Measurements from ENCODE around the gene GLP2R.
"Not testable (repeated sequence)": the region's sequence is repeated elsewhere in the genome, so short reads cannot be mapped to it uniquely, and the experiment has no call there.

GLP2R gene, protein sequence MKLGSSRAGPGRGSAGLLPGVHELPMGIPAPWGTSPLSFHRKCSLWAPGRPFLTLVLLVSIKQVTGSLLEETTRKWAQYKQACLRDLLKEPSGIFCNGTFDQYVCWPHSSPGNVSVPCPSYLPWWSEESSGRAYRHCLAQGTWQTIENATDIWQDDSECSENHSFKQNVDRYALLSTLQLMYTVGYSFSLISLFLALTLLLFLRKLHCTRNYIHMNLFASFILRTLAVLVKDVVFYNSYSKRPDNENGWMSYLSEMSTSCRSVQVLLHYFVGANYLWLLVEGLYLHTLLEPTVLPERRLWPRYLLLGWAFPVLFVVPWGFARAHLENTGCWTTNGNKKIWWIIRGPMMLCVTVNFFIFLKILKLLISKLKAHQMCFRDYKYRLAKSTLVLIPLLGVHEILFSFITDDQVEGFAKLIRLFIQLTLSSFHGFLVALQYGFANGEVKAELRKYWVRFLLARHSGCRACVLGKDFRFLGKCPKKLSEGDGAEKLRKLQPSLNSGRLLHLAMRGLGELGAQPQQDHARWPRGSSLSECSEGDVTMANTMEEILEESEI

DNA sequence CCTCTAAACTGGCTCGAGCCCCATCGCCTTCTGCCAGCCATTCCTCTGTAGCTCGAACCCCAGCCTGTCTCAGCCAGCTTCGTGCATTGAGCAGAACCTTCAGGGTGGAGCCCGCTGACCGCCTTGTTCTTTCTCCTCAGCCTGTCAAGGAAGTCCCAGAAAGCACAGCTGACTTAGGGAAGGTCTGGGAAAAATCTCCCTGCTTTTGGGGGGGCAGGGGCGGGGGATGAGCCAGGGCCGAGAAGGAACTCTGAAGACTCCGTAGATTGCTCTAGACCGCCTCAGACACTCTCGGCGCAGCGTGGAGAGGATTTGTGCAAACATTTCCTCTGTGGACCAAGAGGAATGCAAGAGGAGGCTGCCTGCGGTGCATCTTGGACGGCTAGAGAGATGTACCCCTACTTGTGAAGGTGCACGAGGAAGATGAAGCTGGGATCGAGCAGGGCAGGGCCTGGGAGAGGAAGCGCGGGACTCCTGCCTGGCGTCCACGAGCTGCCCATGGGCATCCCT is at the start of gene GLP2R:
GLP2R (plus strand) TSS at position 284 of the 510 bp plus-strand sequence; CDS start at position 424, 140 bp downstream.
- Mint-ChIP-seq H3K4me3 (no peak within 1 kb of the TSS), H3K27me3 (peaks cover 9% of the 10 kb centered on the region), H3K36me3 (no peaks in the 10 kb centered on the region), H3K4me1 (ENCODE audit: low read depth) (no peaks in the 10 kb centered on the region), H3K27ac (no peak within 1 kb of the TSS), H3K9me3 (ENCODE audit: low read depth) (no peaks in the 10 kb centered on the region)

GRCh38 chr17:9776911-9777310 is 48.8 kb upstream of the GLP2R start:
- Mint-ChIP-seq H3K9me3 (ENCODE audit: low read depth) (no peaks in the 10 kb centered on the region), H3K4me3 (no peak overlapping the region), H3K36me3 (no peaks in the 10 kb centered on the region), H3K27ac (no peak overlapping the region), H3K27me3 (peaks cover 6% of the 10 kb centered on the region), H3K4me1 (ENCODE audit: low read depth) (no peaks in the 10 kb centered on the region)

DNA sequence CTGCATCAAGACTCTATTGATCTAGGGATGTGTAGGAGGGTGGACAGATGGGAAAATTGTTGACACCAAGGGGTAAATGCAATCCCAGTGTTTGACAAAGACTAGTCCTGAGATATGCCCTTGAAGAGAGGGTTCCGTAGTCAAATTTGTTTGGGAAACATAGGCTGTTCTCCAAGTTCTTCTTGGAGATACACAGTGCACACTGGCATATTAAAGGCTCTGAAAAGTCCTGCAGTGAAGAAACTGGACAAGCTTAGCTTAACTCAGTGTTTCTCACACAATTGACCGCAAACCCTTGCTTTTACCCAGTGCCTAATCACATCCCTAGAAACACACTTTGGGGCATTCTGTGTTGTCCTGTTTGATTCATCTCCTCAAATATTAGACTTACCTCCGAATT is 45.2 kb upstream of the GLP2R start:
- H3K4me1 Mint-ChIP-seq (ENCODE audit: low read depth) = no peaks in the 10 kb centered on the region
- peaks cover 13% of the 10 kb centered on the region for H3K27me3 Mint-ChIP-seq
- H3K27ac Mint-ChIP-seq = no peak overlapping the region
- H3K4me3 Mint-ChIP-seq = no peak overlapping the region
- H3K9me3 Mint-ChIP-seq (ENCODE audit: low read depth) = no peaks in the 10 kb centered on the region
- H3K36me3 Mint-ChIP-seq = no peaks in the 10 kb centered on the region

- Mint-ChIP-seq H3K36me3 (no peaks in the 10 kb centered on the region), H3K27ac (no peak overlapping the region), H3K4me1 (ENCODE audit: low read depth) (no peaks in the 10 kb centered on the region), H3K9me3 (ENCODE audit: low read depth) (no peaks in the 10 kb centered on the region), H3K27me3 (peaks cover 7% of the 10 kb centered on the region), H3K4me3 (no peak overlapping the region)
These were observed 42.7 kb upstream of the GLP2R start for GRCh38 chr17:9783050-9783449.

DNA sequence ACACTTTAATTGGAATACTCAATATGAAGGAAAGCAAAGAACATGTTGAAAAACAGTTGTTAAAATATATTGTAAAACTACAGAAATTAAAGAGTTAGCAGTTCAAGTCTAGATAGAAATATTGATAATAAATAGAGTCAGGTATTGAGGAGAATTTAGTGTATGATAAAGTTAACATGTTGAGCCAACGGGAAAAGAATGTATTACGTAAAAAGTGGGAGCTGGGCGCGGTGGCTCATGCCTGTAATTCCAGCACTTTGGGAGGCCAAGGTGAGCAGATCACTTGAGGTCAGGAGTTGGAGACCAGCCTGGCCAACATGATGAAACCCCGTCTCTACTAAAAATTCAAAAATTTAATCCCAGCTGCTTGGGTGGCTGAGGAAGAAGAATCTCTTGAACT is 42.3 kb upstream of the GLP2R start:
- not testable (repeated sequence) for H3K4me1 Mint-ChIP-seq (ENCODE audit: low read depth); H3K36me3 Mint-ChIP-seq; H3K27me3 Mint-ChIP-seq; H3K9me3 Mint-ChIP-seq (ENCODE audit: low read depth); H3K4me3 Mint-ChIP-seq; H3K27ac Mint-ChIP-seq

DNA sequence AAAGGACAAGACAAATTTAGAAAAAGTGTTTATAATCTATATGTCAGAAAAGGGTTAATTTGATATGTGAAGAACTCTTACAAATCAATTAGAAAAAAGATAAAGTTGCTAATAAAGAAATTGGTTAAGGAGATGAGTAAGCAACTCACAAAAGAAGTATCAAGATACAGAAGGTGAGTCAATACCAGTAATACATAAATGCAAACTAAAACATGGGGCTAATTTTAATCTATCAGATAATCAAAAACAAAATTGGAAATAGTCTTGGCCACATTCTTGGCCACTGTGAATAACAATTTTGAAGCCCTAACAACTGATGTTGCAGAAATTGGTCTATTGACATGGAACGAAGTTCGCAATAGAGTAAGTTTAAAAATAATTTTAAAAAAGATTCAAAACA is 41.2 kb upstream of the GLP2R start:
- Mint-ChIP-seq H3K9me3 (ENCODE audit: low read depth) (no peaks in the 10 kb centered on the region), H3K27ac (no peak overlapping the region), H3K4me3 (no peak overlapping the region), H3K27me3 (peaks cover 10% of the 10 kb centered on the region), H3K4me1 (ENCODE audit: low read depth) (no peaks in the 10 kb centered on the region), H3K36me3 (no peaks in the 10 kb centered on the region)

- Mint-ChIP-seq H3K4me3 (no peak overlapping the region), H3K36me3 (no peaks in the 10 kb centered on the region), H3K27ac (no peak overlapping the region), H3K9me3 (ENCODE audit: low read depth) (no peaks in the 10 kb centered on the region), H3K4me1 (ENCODE audit: low read depth) (no peaks in the 10 kb centered on the region), H3K27me3 (peaks cover 3% of the 10 kb centered on the region)
These were observed 37.1 kb upstream of the GLP2R start for GRCh38 chr17:9788601-9789000.

DNA sequence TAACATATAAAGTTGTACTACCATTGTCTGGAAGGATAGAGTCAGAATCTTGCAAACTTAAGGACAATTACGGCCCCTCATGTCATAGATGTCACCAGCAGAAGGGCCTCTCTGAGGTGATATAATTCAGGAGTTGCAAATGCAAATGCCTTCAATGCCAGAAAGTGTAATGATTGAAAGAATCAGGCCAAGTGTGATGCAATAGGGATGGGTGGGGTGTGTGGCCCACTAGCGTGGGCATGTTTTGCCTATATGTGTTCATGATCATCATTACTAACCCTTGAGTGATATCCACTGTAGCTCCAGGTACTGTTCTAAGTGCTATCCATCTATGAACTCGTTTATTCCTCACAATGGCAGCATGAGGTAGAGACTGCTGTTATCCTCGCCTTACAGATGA is 35.4 kb upstream of the GLP2R start:
- Mint-ChIP-seq H3K4me1 (ENCODE audit: low read depth) (no peaks in the 10 kb centered on the region), H3K4me3 (no peak overlapping the region), H3K27ac (no peak overlapping the region), H3K36me3 (no peaks in the 10 kb centered on the region), H3K27me3 (peaks cover 3% of the 10 kb centered on the region), H3K9me3 (ENCODE audit: low read depth) (no peaks in the 10 kb centered on the region)

GRCh38 chr17:9790889-9791876 is 34.5 kb upstream of the GLP2R start, which contains the start of gene DHRS7C:
Gene DHRS7C (minus strand): TSS chr17:9791592. CDS start chr17:9791284, 308 bp downstream.
- Mint-ChIP-seq H3K27ac (no peak within 1 kb of the TSS), H3K9me3 (ENCODE audit: low read depth) (no peaks in the 10 kb centered on the region), H3K4me1 (ENCODE audit: low read depth) (no peaks in the 10 kb centered on the region), H3K27me3 (peaks cover 4% of the 10 kb centered on the region), H3K36me3 (no peaks in the 10 kb centered on the region), H3K4me3 (no peak within 1 kb of the TSS)

DNA sequence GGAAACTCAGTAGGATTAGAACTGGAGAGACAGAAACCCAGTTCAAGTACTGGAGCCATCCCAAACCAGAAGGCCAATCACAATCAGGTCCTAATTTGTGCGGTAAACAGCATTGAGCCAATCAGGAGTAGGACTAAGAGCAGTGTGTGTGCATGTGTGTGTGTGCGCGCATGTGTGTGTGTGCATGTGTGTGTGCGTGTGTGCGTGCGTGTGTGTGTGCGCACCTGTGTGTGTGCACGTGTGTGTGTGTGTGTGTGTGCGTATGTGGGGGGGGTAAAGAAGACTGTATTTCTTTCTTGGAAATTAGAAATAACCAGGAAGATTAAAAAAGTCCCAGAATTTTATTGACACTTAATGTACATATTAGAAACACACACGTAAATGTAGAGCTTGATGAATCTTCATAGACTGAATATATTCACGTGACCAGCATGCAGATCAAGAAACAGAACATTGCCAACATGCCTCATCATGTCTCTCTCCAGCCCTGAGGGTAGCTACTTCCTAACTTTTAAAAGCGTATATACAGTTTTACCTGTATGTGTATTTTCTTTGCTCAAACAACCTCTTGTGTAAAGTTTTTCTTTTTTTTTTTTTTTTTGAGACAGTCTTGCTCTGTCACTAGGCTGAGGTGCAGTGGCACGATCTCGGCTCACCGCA is 33.4 kb upstream of the GLP2R start:
- no peak overlapping the region for H3K4me3 Mint-ChIP-seq
- peaks cover 6% of the 10 kb centered on the region for H3K27me3 Mint-ChIP-seq
- no peaks in the 10 kb centered on the region for H3K36me3 Mint-ChIP-seq

GRCh38 chr17:9798008-9798407 is 27.7 kb upstream of the GLP2R start:
- Mint-ChIP-seq H3K9me3 (ENCODE audit: low read depth) (no peaks in the 10 kb centered on the region), H3K4me1 (ENCODE audit: low read depth) (no peaks in the 10 kb centered on the region), H3K36me3 (no peaks in the 10 kb centered on the region), H3K27ac (no peak overlapping the region), H3K4me3 (no peak overlapping the region), H3K27me3 (peaks cover 13% of the 10 kb centered on the region)

More for the DNA sequence above, 33.4 kb upstream of the GLP2R start:
- no peak overlapping the region for H3K27ac Mint-ChIP-seq
- H3K9me3 Mint-ChIP-seq (ENCODE audit: low read depth) = no peaks in the 10 kb centered on the region
- H3K4me1 Mint-ChIP-seq (ENCODE audit: low read depth) = no peaks in the 10 kb centered on the region

DNA sequence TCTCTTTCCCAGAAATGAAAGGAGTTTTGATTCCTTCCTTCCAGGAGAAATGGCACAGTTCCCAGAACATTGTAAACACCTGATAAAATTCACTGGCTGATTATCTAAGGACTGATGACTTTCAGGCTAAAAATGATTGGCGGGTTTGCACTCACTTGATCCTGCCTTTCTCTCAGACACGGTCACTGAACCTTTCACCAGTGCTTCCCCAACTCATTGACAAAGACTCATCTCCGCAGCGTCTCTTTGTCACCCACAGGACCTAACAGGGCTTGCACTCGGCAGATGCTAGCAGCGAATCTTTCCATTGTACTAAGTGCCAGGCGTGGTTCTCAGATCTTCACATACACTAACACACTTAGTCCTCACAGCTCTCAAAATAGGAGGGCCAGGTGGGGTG is 27.0 kb upstream of the GLP2R start:
- H3K4me3 Mint-ChIP-seq = no peak overlapping the region
- H3K27ac Mint-ChIP-seq = no peak overlapping the region
- peaks cover 16% of the 10 kb centered on the region for H3K27me3 Mint-ChIP-seq
- no peaks in the 10 kb centered on the region for H3K36me3 Mint-ChIP-seq
- peaks cover 1% of the 10 kb centered on the region for H3K9me3 Mint-ChIP-seq (ENCODE audit: low read depth)
- no peaks in the 10 kb centered on the region for H3K4me1 Mint-ChIP-seq (ENCODE audit: low read depth)

- no peak overlapping the region for H3K27ac Mint-ChIP-seq
- H3K9me3 Mint-ChIP-seq (ENCODE audit: low read depth) = peaks cover 14% of the 10 kb centered on the region
- no peaks in the 10 kb centered on the region for H3K4me1 Mint-ChIP-seq (ENCODE audit: low read depth)
- no peak overlapping the region for H3K4me3 Mint-ChIP-seq
- H3K36me3 Mint-ChIP-seq = no peaks in the 10 kb centered on the region
- H3K27me3 Mint-ChIP-seq = peaks cover 22% of the 10 kb centered on the region
These were observed 24.2 kb upstream of the GLP2R start for GRCh38 chr17:9801505-9801904.

GRCh38 chr17:9802294-9802693 is 23.4 kb upstream of the GLP2R start:
- no peaks in the 10 kb centered on the region for H3K4me1 Mint-ChIP-seq (ENCODE audit: low read depth)
- H3K9me3 Mint-ChIP-seq (ENCODE audit: low read depth) = peaks cover 14% of the 10 kb centered on the region
- peaks cover 22% of the 10 kb centered on the region for H3K27me3 Mint-ChIP-seq
- H3K27ac Mint-ChIP-seq = no peak overlapping the region
- H3K36me3 Mint-ChIP-seq = no peaks in the 10 kb centered on the region
- H3K4me3 Mint-ChIP-seq = no peak overlapping the region

All from activated naive CD8-positive, alpha-beta T cell (primary cell).